HCT116 (cell line): ENCODE data around the gene MDM4.

Source experiments
- EZH2 ChIP-seq: fragments of 200-600 bp; sonication (generic); IDR thresholded peaks from 2 replicates; pipeline ENCODE4 v1.6.1; 2017; ENCODE audit warnings: antibody characterized with exemption, mixed run types
- EZH2phosphoT487 ChIP-seq: fragments of 200-600 bp; IDR thresholded peaks from 2 replicates; pipeline ENCODE4 v1.6.1; 2018; ENCODE audit warnings: antibody characterized with exemption, borderline replicate concordance
- POLR2A ChIP-seq: IDR thresholded peaks from 2 replicates; pipeline ENCODE4 v1.7.0; 2011; ENCODE audit warnings: borderline replicate concordance; ENCODE audit not compliant: insufficient read depth, insufficient read length; ENCODE audit errors: extremely low read depth
- POLR2AphosphoS5 ChIP-seq: IDR thresholded peaks from 2 replicates; pipeline ENCODE4 v1.6.1; 2011; ENCODE audit warnings: mild to moderate bottlenecking, low read depth, low read length, moderate library complexity
- RAD21 ChIP-seq: IDR thresholded peaks from 2 replicates; pipeline ENCODE4 v1.6.1; 2012; ENCODE audit warnings: low read depth, mild to moderate bottlenecking
- REST ChIP-seq: IDR thresholded peaks from 2 replicates; pipeline ENCODE4 v1.6.1; 2012; ENCODE audit warnings: low read depth
- SRF ChIP-seq: IDR thresholded peaks from 2 replicates; pipeline ENCODE4 v1.6.1; 2012; ENCODE audit warnings: low read depth
- TCF7L2 ChIP-seq: IDR thresholded peaks from 2 replicates; pipeline ENCODE4 v1.7.0; 2011; ENCODE audit warnings: borderline replicate concordance, inconsistent platforms; ENCODE audit not compliant: insufficient read depth, insufficient read length; ENCODE audit errors: extremely low read depth
- ZFX ChIP-seq: fragments of 450-650 bp; IDR thresholded peaks from 2 replicates; pipeline ENCODE4 v1.6.1; 2017
- ZNF274 ChIP-seq: fragments of 200-500 bp; sonication (Bioruptor generic); IDR thresholded peaks from 2 replicates; pipeline ENCODE4 v1.6.1; 2014; ENCODE audit warnings: mild to moderate bottlenecking, low read depth, low read length, inconsistent platforms
- TF ChIP-seq, protein P1 (sequence below), 3 experiments: fragments of 200-600 bp in 1 of 3; sonication (generic) in 1 of 3; IDR thresholded peaks in 2 of 3; conservative IDR thresholded peaks in 1 of 3; 2 replicates each; pipeline ENCODE4 v1.5.1; 2012 to 2017; ENCODE audit warnings: low read depth in 2 of 3, low read length in 2 of 3, antibody characterized with exemption in 1 of 3, borderline replicate concordance in 1 of 3, control low read depth in 1 of 3, mild to moderate bottlenecking in 1 of 3, mixed read lengths in 1 of 3, mixed run types in 1 of 3, moderate library complexity in 1 of 3; ENCODE audit not compliant: insufficient read depth in 1 of 3
- TF ChIP-seq, protein P2 (sequence below): IDR thresholded peaks from 2 replicates; pipeline ENCODE4 v1.6.1; 2012
- TF ChIP-seq, protein P3 (sequence below): IDR thresholded peaks from 2 replicates; pipeline ENCODE4 v1.6.1; 2011; ENCODE audit warnings: mild to moderate bottlenecking, low read length, moderate library complexity; ENCODE audit not compliant: insufficient replicate concordance; ENCODE audit errors: extremely low read depth

GRCh38 chr1:204495078-204495753, 21.0 kb upstream of the MDM4 start:
- TF ChIP-seq REST, result no peak
- TF ChIP-seq, protein P1, sequence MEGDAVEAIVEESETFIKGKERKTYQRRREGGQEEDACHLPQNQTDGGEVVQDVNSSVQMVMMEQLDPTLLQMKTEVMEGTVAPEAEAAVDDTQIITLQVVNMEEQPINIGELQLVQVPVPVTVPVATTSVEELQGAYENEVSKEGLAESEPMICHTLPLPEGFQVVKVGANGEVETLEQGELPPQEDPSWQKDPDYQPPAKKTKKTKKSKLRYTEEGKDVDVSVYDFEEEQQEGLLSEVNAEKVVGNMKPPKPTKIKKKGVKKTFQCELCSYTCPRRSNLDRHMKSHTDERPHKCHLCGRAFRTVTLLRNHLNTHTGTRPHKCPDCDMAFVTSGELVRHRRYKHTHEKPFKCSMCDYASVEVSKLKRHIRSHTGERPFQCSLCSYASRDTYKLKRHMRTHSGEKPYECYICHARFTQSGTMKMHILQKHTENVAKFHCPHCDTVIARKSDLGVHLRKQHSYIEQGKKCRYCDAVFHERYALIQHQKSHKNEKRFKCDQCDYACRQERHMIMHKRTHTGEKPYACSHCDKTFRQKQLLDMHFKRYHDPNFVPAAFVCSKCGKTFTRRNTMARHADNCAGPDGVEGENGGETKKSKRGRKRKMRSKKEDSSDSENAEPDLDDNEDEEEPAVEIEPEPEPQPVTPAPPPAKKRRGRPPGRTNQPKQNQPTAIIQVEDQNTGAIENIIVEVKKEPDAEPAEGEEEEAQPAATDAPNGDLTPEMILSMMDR (IDR thresholded peaks at IDR 0.05 in 2 of 3, conservative IDR thresholded peaks at IDR 0.05 in 1 of 3; ENCODE audit: borderline replicate concordance in 1 of 3, insufficient read depth in 1 of 3, low read depth in 2 of 3, low read length in 2 of 3), result no peak
- TF ChIP-seq ZFX, result no peak
- no peak for TF ChIP-seq ZNF274
- no peak for TF ChIP-seq EZH2phosphoT487
- no peak for TF ChIP-seq POLR2A
- TF ChIP-seq EZH2, result no peak
- TF ChIP-seq RAD21, result no peak
- no peak for TF ChIP-seq SRF
- TF ChIP-seq, protein P2, sequence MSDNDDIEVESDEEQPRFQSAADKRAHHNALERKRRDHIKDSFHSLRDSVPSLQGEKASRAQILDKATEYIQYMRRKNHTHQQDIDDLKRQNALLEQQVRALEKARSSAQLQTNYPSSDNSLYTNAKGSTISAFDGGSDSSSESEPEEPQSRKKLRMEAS, result no peak
- TF ChIP-seq, protein P3, sequence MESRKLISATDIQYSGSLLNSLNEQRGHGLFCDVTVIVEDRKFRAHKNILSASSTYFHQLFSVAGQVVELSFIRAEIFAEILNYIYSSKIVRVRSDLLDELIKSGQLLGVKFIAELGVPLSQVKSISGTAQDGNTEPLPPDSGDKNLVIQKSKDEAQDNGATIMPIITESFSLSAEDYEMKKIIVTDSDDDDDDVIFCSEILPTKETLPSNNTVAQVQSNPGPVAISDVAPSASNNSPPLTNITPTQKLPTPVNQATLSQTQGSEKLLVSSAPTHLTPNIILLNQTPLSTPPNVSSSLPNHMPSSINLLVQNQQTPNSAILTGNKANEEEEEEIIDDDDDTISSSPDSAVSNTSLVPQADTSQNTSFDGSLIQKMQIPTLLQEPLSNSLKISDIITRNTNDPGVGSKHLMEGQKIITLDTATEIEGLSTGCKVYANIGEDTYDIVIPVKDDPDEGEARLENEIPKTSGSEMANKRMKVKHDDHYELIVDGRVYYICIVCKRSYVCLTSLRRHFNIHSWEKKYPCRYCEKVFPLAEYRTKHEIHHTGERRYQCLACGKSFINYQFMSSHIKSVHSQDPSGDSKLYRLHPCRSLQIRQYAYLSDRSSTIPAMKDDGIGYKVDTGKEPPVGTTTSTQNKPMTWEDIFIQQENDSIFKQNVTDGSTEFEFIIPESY, result no peak
- TF ChIP-seq TCF7L2, result no peak
- no peak for TF ChIP-seq POLR2AphosphoS5
